Measurements from ENCODE around the gene DBNL. TPM values are rescaled to one million over a fixed set of nuclear protein-coding genes. Genes with fewer than 3 reads are reported as not detected.

DBNL gene
- polyA plus RNA-seq, 3 donors = 228 to 321 (median 304) TPM

- intact Hi-C loops (cut with micrococcal nuclease) = no loop called here
Observed at GRCh38 chr7:44071726-44072363, 27.3 kb downstream of the DBNL start.

More at GRCh38 chr7:44071726-44072363, 27.3 kb downstream of the DBNL start:
- Mint-ChIP-seq H3K4me3 (no peak overlapping the region), H3K4me1 (peaks cover 40% of the 10 kb centered on the region), H3K27me3 (ENCODE audit: low read depth in 3 of 3) (peaks cover 0 to 5% (median 3%) of the 10 kb centered on the region in 3 donors), H3K9me3 (peaks cover 0 to 3% (median 0%) of the 10 kb centered on the region in 7 donors), H3K27ac (peak overlapping the region; percentile 10 to 99 (median 98)), H3K36me3 (peaks cover 24 to 45% of the 10 kb centered on the region in 2 donors)
- no peak overlapping the region for H2AFZ ChIP-seq (ENCODE audit: insufficient read depth, low read depth, low read length, poor library complexity, severe bottlenecking)
- H3K36me3 ChIP-seq (replicated peaks in 1 of 2; ENCODE audit: control insufficient read depth in 1 of 2, insufficient read depth in 2 of 2, low read length in 2 of 2) = peaks cover 21 to 27% of the 10 kb centered on the region in 2 donors
- H3K9ac ChIP-seq (ENCODE audit: insufficient read depth, low read length, poor library complexity, severe bottlenecking) = no peak overlapping the region
- H4K20me1 ChIP-seq (ENCODE audit: insufficient read depth, low read length) = peaks cover 17% of the 10 kb centered on the region
- DNase-seq = no peak
- peak overlapping the region in 1 of 2 donors; percentile 25 for H3K27ac ChIP-seq (ENCODE audit: low read depth in 1 of 2, low read length in 2 of 2)
- 100% methylated on average over 2 of the region's 9 CpGs for WGBS (ENCODE audit: insufficient coverage)
- H3K4me1 ChIP-seq (ENCODE audit: control insufficient read depth in 1 of 2, insufficient read depth in 2 of 2, low read length in 2 of 2) = peaks cover 18 to 27% of the 10 kb centered on the region in 2 donors
- no peak overlapping the region for H3K4me2 ChIP-seq (replicated peaks; ENCODE audit: extremely low read depth, low read length, poor library complexity, severe bottlenecking)
- H3K4me3 ChIP-seq (replicated peaks in 1 of 3; ENCODE audit: low read depth in 2 of 3, low read length in 3 of 3) = no peak overlapping the region
- no peaks in the 10 kb centered on the region for H3K27me3 ChIP-seq (ENCODE audit: control insufficient read depth in 2 of 2, insufficient read depth in 2 of 2, low read length in 2 of 2)
- H3K9me3 ChIP-seq (replicated peaks in 1 of 2; ENCODE audit: control insufficient read depth in 1 of 2, insufficient read depth in 1 of 2, low read length in 2 of 2) = no peaks in the 10 kb centered on the region
- TF ChIP-seq CTCF (IDR thresholded peaks at IDR 0.05) = no peak
- no peaks in the 10 kb centered on the region for H3K79me2 ChIP-seq (ENCODE audit: insufficient read depth, low read length)
